Daoy (cell line): ENCODE measurements around the gene HSH2D. TPM values are rescaled to one million over a fixed set of nuclear protein-coding genes. Genes with fewer than 3 reads are reported as not detected.
A peak's percentile ranks its signal among the peaks of the same experiment; 100 is the strongest.
"Not testable (repeated sequence)": the region's sequence is repeated elsewhere in the genome, so short reads cannot be mapped to it uniquely, and the experiment has no call there.

Experiments
- DNase-seq: peaks from one replicate; pipeline ENCODE4 v3.0.0-alpha.2; 2015; ENCODE audit warnings: low read depth
- total RNA-seq: library from RNA; depleted of rRNA; stranded (reverse); fragments of >200 nt; shearing (Covaris generic); gene quantifications from 2 replicates; pipeline ENCODE4 v1.2.3, GENCODE V29; 2014; rRNA removed

Gene HSH2D
- not detected in 2 replicates for total RNA-seq

GRCh38 chr19:16143399-16144215 lies at the start of gene HSH2D:
HSH2D (plus strand) TSS chr19:16143685; CDS start chr19:16148751, 5,066 bp downstream.
- DNase-seq, result no peak

GRCh38 chr19:16094360-16095070 lies 49.0 kb upstream of the HSH2D start:
- DNase-seq, result no peak

- no peak for DNase-seq
Measured at GRCh38 chr19:16095071-16095571, 48.4 kb upstream of the HSH2D start.

- DNase-seq, result no peak
Measured at GRCh38 chr19:16096280-16096855, 47.1 kb upstream of the HSH2D start.

GRCh38 chr19:16098416-16098768 lies 45.1 kb upstream of the HSH2D start:
- no peak for DNase-seq

DNA sequence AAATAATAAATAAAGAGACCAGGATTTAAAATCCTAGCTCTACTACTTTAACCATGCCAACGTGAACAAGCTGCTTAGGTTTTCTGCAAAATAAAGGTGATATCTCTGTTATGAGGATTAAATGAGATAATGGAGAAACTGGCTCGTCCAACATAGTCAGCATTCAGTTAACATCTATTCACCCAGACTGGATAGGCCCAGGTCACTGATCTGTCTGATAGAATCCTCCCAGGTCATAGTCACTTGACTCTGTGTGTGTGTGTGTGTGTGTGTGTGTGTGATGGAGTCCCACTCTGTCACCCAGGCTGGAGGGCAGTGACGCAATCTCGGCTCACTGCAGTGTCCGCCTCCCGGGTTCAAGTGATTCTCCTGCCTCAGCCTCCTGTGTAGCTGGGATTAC lies 44.7 kb upstream of the HSH2D start:
- DNase-seq, result no peak

- not testable (repeated sequence) for DNase-seq
Measured at GRCh38 chr19:16099314-16099965, 44.0 kb upstream of the HSH2D start.

DNA sequence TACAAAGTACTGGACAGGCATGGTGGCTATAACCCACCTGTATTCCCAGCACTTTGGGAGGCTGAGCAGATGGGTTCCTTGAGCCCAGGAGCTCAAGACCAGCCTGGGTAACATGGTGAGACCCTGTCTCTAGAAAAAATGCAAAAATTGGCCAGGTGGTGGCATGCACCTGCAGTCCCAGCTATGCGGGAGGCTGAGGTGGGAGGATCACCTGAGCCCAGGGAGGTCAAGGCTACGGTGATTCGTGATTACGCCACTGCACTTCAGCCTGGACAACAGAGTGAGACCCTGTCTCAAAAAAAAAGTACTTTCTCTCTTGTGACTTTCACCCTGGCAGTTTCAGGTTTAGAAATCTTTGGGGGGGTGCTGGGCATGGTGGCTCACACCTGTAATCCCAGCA lies 43.0 kb upstream of the HSH2D start:
- DNase-seq, result no peak

GRCh38 chr19:16104722-16105121 lies 38.8 kb upstream of the HSH2D start:
- no peak for DNase-seq

- peak; percentile 47 for DNase-seq
Measured at GRCh38 chr19:16106121-16106520, 37.4 kb upstream of the HSH2D start.

GRCh38 chr19:16111160-16111908 lies 32.2 kb upstream of the HSH2D start, which contains the start of gene RAB8A:
RAB8A (plus strand) TSS chr19:16111889; CDS start chr19:16111902, 13 bp downstream.
- DNase-seq, result peak; percentile 100

DNA sequence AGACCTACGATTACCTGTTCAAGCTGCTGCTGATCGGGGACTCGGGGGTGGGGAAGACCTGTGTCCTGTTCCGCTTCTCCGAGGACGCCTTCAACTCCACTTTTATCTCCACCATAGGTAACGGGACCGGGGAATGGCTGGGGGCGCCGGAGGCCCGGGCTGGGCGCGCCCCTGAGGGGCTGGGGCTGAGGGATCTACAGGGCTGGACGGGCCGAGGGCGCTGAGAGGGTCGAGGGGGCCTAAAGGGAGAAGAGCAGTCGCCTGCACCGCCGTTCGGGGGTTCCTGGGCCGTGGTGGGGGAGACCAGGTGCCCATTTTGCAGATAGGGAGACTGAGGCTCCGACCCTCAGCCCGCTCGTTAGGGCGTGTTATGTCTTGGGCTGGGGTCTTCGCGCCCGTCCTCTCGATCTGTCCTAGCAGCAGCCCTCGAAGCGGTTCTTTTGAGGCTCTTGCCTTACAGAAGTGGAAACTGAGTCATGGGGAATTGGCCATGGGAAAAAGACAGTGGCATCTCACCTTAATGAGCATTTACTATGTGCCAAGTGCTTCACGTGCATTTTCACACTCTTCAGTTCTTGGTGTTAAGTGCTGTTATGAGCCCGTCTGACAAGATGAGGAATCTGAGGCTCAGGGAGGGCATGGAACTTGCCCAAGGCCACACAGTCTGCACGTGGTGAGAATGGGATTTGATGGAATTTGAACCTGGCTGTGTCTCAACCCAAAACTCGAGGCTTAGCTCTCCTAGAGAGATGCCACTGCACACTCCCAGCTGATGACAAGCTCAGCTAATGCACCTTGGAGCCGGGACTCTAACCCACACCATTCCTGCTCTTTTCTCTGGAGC lies 31.4 kb upstream of the HSH2D start:
- DNase-seq, result no peak

DNA sequence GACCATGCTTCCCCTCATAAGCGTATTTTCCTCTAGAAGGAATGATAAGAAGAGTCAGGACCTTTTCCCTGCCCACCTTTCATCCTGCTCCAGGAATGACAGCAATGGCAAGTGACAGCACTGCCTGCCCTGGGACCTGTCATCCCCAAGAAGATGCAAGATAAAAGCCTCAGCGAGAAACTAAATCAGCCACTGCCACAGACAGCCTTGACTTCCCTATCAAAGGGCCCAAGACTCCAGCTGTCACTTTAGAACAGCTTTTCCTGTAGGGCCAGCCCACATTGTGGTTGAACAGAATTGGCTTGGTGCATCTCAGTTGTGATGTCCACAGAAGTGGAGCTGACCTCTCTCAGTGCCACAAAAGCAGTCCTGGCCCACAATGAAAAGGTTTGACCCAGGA lies 30.7 kb upstream of the HSH2D start:
- no peak for DNase-seq

DNA sequence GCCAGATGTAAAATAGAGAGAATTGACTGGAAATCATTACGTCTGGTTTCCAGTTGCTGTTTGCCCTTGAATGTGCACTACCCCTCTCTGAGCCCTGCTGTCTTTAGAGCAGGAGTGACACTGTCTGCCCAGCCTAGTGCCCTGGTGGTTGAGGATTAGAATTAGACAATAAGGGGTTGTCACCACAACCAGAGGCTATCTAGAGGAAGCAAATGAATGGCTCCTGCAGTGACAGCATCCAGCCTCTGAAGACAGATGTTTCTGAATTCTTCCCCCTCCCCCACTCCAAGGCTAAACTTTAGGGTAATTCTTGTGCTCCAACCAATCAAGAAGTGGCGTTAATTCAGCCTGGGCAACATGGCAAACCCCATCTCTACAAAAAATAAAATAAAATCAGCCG lies 29.8 kb upstream of the HSH2D start:
- no peak for DNase-seq

GRCh38 chr19:16115301-16116039 lies 28.0 kb upstream of the HSH2D start:
- no peak for DNase-seq

DNA sequence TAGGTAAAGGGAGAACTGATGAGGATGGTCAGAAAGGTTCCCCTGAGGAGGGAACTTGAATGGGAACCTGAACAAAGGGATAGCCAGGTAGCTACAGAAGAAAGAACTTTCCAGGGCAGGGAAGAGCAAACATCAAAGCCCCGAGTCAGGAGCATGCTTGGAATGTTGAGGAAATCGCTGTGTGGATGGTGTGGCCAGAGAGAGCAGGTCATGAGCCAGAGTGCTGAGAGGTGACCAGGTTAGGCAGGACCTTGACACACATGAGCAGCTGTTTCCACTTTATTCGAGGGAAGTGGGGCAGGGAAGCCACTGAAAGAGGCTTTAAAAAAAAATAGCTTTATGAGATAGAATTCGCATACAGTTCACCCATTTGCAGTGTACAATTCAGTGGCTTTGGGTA lies 27.4 kb upstream of the HSH2D start:
- no peak for DNase-seq

DNA sequence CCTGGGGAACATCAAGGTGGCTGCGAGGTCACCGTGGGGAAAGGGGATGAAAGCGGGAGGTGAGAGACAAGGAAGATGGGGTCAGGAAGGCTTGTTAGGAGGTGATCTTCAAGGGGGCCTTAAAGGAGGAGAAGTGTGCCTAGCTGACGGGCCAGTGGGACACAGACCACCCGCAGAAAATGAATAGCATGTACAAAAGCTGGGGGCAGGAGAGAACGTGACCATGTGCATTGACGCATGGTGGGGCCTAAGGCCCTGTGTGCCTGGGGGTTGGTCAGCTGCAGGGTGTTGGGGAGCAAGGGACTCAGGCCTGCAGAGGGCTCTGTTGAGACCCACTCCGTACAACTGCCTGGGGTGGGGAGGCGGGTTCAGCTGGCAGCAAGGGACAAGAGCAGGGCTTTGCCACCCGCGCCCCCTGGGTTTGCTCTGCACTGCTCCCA lies 25.9 kb upstream of the HSH2D start:
- DNase-seq, result no peak

DNA sequence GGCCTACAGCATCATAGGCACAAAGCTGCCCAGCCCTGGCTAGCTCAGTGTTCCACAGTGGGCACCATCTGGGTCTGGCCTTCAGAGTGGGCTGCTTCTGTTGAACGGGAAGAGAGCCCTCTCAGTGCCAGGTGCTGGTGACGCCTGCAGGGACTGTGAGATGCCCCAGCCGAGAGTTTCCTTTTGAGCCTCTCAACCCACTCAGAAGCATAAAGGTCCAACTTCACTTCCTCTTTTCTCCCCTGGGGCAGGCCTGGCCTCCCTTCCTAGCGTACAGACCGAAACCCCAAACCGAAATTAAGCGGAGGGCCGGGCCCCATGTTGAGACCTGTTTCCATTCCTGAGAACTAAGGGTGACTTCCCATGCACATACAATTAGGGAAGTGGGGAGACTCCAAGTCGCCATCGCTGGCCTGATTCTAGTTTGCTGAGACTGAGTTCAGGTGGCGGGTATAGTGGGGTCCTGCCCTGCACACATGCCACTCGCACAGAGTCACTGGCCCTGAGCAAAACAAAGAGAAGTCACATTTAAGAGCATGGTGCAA lies 24.9 kb upstream of the HSH2D start:
- no peak for DNase-seq
